ENCODE data around the gene TRIM63.

GRCh38 chr1:26075421-26076144 lies 8.2 kb upstream of the TRIM63 start:
- TF ChIP-seq GATA2 (IDR thresholded peaks at IDR 0.05; ENCODE audit: low read depth, low read length) (no peak), GATA3 (IDR thresholded peaks at IDR 0.05; ENCODE audit: low read depth, low read length) (no peak)
